ENCODE results near the gene AADAT.

DNA sequence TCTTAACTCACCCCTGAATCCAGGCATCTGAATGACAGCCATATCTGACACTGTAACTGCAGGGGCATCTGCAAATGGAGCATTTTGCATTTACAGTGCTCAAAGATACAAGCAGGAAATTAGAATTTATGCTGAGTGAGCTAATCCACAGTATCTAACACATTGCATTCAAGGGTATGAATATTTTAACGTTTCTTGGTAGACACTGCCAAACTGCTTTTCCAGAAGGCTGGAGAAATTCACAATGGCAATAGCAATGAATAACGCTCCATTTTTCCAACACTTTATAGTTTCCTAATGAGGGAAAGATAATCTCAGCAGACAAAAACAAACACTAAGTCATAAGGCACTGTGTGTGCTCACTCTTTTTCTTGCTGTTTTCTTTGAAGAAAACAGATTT, 30.9 kb downstream of the AADAT start:
- TF ChIP-seq, protein P1, sequence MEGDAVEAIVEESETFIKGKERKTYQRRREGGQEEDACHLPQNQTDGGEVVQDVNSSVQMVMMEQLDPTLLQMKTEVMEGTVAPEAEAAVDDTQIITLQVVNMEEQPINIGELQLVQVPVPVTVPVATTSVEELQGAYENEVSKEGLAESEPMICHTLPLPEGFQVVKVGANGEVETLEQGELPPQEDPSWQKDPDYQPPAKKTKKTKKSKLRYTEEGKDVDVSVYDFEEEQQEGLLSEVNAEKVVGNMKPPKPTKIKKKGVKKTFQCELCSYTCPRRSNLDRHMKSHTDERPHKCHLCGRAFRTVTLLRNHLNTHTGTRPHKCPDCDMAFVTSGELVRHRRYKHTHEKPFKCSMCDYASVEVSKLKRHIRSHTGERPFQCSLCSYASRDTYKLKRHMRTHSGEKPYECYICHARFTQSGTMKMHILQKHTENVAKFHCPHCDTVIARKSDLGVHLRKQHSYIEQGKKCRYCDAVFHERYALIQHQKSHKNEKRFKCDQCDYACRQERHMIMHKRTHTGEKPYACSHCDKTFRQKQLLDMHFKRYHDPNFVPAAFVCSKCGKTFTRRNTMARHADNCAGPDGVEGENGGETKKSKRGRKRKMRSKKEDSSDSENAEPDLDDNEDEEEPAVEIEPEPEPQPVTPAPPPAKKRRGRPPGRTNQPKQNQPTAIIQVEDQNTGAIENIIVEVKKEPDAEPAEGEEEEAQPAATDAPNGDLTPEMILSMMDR (IDR thresholded peaks at IDR 0.05), result no peak
- TF ChIP-seq POLR2A (IDR thresholded peaks at IDR 0.05) (no peak), POLR2AphosphoS5 (IDR thresholded peaks at IDR 0.05) (no peak)
